Stimulated activated CD4-positive, alpha-beta T cell treated with anti-CD3 and anti-CD28 coated beads, TNF-alpha, amount 100 ng/mL, for 24 hours (primary cell): ENCODE results near the gene PNPLA3.

ENCODE experiments used
- DNase-seq, 3 experiments: peaks; one replicate each; pipeline ENCODE4 v3.0.0-alpha.2; 2020; ENCODE audit warnings: low read depth in 3 of 3

The PNPLA3 gene, protein sequence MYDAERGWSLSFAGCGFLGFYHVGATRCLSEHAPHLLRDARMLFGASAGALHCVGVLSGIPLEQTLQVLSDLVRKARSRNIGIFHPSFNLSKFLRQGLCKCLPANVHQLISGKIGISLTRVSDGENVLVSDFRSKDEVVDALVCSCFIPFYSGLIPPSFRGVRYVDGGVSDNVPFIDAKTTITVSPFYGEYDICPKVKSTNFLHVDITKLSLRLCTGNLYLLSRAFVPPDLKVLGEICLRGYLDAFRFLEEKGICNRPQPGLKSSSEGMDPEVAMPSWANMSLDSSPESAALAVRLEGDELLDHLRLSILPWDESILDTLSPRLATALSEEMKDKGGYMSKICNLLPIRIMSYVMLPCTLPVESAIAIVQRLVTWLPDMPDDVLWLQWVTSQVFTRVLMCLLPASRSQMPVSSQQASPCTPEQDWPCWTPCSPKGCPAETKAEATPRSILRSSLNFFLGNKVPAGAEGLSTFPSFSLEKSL

DNA sequence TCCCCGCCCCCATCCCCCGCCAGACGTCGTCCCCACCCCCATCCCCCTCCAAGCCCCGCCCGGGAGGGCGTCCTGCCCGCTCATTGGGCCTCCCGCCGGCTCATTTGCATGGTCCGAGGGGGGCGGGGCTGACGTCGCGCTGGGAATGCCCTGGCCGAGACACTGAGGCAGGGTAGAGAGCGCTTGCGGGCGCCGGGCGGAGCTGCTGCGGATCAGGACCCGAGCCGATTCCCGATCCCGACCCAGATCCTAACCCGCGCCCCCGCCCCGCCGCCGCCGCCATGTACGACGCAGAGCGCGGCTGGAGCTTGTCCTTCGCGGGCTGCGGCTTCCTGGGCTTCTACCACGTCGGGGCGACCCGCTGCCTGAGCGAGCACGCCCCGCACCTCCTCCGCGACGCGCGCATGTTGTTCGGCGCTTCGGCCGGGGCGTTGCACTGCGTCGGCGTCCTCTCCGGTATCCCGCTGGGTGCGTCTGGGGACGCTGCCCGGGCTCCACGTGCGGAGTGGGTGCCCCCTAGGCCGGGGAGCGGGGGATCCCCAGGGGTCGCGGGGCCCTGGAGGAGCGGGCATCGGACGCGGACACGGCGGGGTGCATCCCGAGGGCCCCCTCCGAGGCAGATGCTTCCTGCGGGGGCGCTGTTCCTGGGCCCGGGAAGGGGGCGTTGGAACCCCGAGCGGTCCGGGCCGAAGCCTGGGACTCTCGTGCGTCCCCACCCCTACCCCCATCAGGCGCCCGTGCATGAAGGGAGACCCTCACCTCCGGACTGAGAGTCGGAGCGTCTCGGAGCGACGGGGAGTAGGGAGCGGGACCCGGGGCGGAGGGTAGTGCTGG, at the start of gene PNPLA3:
Gene PNPLA3, plus strand, starts transcription at position 175 of the 834 bp plus-strand sequence. Its CDS starts 107 bp downstream, at position 282.
- peak; percentile 54 to 83 (median 69) for DNase-seq

DNA sequence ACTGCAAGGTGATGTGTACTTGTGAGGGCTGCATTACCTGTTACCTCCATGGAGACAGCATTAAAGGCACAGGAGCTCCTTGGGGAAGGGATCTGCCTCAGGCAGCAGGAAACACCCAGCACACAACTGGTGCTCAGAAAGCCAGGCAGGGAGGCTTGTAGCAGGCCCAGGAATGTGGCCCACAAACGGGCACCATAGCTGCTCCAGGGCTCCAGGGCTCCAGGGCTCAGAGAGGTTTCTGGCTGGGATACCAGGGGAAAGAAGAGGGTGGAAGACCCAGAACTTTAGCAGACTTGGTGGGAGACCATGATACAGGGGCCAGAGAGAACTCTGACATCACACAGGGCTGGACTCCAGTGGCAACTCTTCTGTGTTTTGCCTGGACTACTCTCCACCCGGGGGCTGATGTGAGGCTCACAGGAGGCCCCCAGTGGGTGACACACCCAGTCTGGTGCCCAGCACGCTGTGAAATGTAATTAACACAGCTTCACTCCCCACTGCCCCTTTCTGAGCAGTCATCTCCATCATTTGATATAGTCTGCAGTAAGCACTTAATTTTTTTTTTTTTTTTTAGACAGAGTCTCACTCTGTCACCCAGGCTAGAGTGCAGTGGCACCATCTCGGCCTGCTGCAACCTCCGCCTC, 46.6 kb upstream of the PNPLA3 start:
- no peak for DNase-seq

DNA sequence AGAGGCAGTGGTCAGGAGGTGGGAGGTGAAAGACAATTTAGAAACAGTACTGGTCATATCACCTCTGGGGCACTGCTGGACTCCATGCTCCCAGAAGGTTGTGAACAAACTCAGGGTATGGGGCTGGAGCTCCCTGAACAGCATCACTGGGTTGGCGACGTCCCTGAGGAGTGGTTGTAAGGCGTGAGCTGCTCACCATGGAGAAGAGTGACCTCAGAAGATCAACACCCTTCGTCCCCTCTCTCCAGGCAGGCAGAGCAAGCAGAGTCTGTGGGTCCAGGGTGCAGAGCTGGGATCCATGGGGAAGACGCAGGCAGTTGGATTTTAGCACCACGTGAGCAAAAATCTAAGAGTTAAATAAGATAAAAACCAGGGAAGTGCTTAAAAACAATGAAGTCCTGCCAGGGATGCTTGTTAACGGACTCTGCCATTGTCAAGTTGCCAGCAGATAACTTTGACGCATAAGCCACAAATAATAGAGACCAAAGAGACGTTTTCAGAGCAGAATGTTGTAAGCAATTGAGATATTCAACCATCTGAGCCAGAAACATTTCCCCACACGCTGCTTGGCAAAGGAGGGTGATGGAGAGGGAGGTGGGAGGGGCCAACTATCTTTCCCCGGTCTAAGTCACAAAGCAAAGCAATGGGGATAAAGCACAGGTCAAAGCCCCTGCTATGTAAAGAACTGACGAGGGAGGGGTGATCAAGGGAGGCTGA, 45.4 kb upstream of the PNPLA3 start:
- DNase-seq: no peak

DNA sequence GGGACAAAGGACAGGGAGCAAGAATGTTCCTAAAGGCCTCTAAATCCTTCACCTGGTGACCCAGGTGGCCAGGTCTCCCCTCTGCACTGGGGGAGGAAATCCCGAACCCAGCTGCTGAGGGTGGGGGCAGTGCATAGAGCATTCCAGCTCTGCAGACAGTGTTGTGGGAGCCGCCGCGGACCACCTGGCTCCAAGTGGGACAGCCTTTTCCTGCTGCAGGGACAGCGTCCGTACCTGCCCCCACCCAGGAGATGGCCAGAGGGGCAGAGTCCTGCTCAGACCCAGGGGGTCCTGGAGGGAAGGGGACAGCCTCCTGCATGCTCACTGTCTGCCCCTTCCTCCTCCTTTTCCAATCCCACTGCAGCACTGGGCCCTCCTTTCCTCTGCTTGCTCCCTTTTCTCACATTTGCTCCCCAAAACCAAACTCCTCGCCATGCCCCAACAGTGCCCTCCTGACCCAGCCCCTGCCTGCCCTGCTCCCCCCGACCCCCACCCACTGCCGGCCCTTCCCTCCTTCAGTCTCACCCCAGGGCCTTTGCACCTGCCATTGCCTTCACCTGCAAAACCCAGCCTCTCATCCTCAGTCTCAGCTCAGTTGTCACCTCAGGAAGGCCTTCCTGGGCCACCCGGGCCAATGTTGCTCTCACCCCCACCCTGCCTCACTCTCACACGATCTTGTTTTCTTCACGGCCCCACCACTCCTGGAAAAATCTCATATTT, 44.6 kb upstream of the PNPLA3 start:
- no peak for DNase-seq

DNA sequence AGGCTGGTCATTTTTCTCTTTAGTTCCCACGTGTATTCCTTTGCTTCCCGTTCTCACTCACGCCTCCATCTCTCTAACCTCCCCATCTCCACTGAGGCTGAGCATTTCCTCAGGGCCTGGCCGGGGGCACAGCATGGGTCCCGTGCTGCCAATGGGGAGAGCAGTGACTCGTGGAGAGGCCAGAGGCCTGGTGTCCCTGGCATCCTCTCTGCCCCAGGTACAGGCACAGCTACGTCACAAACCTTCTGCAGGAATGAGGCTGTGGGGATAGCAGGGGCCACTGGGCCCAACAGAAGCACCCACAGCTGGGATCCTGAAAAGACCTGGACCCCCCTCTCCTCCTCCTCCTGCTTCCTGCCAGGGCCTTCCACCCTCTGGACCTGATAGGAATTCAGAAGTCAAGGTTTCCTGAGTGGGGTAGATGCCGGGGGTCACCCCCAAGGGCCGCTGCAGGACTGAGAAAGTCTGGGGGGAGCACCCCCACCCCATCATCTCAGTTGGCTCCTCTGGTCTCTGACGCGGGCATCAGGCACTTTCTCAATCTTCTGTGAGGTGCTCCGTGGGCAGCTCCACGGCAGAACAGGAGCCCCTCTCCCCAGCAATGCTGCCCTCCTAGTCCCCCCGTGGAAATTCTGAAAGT, 43.6 kb upstream of the PNPLA3 start:
- DNase-seq: no peak

DNA sequence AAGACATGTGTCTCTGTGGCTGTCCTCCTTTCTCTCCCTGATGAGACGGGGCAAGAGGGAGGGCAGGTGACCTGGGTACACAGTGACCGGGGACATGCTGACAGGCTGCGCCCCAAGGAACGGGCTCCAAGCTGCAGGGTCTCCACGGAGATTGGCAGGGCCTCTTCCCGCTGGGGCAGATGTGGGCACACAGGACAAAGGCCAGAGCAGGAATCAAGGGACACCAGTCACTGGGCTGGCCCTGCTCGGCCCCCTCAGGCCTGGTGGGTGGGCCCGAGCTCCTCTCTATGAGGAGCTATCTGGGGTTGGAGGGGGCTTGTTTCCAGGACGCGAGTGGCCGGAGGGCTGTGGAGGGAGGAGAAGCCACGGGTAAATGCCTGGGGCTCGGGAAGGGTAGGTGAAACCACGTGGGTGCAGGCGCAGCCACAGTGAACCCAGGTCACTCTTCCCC, 43.0 kb upstream of the PNPLA3 start:
- no peak for DNase-seq

DNA sequence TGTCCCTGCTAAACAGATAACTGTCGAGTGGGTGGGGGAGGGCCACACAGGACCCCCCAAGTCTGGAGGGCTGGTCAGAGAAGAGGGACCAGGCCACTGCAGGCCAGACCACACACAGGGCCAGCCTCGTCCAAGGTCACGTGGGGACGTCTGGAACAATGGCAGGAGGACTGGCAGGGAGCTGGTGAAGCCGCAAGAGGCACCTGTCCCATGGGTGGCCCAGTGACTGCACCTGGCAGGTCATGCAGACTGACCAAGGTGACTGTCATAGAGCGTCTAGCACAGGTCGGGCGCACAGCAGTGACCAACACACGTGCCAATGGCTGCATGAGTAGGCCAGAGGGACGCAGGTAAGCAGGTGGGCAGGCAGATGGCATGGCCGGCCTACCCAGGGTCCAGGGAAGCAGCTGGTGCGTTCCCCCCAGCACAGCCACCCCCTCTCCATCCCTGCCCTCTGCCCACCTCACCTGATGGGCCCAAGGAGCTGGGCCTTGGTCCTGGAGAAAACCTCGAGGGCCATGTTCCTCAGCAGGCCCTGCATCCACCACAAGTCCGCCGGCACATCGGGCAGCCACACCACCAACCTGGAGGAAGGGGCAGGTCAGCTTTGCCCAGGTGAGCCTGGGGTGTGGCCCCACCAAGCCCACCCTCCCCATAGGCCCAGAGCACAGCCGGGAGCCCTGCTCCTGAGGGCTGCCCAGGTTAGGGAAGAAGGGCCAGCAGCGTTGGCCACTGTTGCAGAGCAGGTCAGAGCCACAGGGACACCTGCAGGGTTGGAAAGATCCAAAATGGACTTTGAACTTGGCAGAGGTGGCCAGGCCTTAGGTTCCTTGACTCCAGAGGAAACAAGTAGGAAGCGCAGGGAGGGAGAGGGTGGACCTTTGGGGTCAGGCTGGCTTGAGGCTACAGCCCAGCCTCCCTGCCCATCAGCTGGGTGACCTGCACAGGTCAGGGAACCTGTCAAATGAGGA, 42.2 kb upstream of the PNPLA3 start:
- no peak for DNase-seq

DNA sequence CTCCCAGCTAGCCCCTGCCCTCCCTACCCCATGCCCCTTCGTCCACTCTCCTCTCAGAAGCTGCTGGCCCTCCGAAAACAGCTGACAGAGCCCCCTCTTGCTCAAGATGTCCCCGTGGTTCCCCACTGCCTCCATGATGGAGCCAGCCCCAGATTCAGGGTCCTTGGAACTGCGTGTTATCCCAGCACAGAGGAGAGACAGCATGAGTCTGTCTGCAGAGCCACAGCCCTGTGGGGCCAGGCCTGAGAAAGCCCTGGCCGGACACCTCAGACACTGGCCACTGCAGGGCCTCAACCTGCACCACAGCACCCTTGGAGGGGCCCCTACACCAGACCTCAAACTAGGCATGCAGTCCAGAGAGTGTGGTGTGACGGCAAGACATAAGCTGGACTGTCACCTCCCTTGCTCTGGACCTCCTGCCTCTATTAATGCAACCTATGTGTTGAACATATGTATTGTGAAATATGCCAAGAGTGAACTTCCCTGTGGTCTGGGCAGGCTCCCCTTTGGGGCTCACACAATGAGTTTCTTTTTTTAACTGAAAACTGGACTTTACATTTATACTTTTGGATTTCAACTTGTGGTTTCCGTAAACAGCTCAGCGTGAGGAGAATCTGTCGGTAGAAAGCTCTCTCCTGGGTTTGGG, 41.4 kb upstream of the PNPLA3 start:
- no peak for DNase-seq

DNA sequence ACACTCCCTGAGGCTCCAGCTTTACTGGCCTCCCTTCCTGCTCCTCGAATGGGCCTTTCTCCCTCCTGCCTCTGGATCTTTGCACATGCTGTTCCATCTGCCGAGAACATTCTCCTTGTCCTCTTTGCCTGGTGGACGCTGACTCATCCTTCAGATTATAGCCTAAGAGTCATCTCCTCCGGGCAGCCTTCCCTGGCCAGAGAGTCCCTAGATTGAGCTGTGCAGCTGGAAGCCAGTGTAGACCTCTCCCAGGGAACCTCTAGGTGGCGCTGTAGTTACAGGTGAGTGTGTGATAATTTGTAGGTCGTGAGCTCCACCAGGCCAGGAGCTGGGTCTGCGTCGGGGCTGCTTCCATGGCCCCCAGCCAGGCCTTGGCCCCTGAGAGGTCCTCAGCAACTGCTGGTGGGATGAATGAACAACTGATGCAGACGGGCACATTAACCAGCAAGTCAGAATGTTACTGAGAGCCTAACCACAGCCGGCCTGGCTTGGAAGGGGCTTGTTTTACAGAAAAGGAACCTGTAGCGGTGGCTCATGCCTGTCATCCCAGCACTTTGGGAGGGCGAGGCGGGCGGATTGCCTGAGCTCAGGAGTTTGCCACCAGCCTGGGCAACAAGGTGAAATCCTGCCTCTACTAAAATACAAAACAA, 40.5 kb upstream of the PNPLA3 start:
- peak; percentile 35 to 37 (median 36) for DNase-seq

DNA sequence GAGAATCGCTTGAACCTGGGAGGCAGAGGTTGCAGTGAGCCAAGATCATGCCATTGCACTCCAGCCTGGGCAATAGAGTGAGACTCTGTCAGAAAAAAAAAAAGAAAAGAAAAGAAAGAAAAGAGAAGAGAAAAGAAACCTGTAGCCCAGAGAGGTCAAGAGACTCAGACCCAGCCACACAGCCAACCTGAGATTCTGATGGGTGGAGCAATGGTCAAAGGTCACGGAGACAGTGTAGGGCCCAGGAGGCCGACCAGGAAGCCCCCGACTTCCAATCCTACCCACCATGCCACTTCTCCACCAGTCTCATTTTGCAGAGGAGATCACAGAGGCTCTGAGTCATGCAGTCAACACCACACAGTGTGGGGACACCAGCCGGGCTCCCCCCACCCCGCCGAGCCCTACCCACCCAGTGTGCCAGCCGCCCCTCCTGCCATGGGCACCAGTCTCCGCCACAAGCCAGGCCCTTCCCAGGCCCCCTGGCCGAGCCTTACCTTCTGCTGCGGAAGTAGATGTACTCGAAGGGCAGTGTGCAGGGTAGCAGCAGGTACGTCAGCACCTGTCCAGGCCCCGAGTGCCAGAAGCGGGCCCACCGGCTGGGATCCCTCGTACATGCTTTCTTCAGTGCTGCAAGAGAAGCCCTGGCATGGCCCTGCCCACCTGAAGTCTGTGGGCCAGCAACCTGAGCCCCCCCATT, 39.7 kb upstream of the PNPLA3 start:
- DNase-seq: no peak

DNA sequence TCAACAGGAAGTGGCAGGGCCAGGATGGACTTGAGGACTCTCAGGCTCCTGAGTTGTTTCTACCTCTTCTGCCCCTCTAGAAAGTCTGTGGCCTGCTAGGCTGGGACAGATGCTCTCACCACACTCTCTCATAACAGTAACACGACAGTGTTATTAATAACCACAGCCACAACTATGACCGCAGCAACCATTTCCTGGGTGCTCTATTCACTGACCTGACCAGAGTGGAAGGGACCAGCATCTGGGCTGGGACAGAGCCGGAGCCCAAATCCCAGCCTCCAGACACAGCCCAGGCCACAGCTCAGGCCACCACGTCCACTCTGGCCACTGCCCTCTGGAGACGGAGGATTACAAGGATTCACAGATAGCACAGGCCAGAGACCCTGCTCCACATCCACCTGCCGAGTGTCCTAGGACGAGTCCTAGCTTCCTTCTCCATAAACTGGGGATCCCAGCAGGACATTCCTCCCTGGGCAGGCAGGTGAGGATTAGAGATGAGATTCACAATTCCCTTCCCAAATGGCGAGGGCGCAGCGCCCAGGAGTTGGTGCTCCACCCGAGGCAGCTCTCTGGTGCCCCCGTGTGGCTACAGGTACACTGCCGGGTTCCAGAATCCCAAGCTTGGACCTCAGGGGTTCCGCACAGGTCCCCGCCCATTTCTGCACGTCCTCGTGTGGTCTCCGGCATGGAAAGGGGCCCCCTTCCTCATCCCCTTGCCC, 38.8 kb upstream of the PNPLA3 start:
- DNase-seq: peak in 2 of 3 experiments; percentile 18 to 55

DNA sequence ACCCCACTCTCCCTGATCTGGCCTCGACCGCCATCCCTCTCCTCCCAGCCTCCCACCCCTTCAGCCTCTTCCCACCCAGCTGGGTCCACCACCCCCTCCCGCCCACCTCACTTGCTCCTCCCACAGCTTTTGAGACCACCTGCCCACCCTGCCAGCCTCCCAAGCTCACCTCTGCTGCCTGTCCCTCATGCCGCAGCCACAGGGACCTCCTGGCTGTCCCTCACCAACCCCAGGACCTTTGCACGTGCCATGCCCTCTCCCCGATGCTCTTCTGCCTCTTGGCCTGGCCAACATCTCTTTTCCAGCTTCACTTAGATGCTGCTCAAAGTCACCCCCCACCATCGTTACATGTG, 38.3 kb upstream of the PNPLA3 start:
- DNase-seq: no peak

DNA sequence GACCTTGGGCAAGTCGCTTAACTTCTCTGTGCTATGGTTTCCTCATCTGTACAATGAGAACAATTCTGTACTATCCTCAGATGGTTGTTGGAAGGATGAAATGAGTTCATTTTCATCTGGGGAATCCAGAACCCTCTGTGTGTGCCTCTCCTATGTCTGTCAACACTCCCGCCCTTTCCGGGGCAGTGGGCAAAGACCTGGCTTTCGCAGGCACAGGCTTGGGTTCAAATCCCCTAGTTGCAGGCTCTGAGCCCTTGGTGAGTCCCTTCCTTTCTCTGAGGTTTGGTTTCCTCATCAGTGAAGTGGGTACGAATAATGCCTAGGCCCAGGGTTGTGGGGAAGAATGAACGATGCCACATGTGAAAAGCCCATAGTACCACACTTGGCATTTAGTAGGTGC, 37.8 kb upstream of the PNPLA3 start:
- DNase-seq: no peak

DNA sequence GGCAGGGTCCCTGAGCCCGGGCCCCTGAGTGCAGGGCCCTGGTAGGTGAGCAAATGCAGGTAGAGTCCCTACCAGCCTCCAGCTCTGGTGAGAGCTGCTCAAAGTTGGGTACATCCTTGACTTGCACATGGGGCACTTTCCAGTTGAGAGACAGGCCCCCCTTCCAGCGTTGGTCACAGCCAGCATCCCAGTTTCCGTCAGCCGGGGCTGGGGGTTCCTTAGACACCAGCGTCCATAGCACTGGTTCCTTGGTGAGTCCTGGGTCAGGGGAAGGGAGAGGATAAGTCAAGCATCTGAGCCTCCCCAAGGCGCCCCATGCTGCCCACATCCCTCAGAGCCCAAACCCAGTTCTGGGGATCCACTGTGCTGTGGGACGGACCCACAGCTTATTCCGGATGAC, 37.4 kb upstream of the PNPLA3 start:
- no peak for DNase-seq

DNA sequence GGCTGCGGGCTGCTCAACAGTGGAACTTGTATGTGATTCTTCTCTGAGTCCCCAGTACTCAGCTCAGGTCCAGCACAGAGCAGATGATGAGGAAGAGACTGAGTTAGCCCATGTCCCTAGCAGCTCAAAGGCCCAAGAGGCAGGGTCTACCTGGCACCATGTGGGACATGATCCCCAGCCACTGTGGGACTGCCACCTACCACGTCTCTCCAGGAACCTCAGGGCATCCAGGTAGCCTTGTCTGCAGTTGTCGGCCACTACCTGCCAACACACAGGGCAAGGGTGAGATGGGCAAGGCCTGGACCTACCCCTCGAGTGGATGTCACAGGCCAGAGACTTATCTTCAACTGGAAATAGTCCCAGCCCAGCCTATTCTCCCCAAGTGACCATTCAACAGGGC, 36.2 kb upstream of the PNPLA3 start:
- DNase-seq: no peak

DNA sequence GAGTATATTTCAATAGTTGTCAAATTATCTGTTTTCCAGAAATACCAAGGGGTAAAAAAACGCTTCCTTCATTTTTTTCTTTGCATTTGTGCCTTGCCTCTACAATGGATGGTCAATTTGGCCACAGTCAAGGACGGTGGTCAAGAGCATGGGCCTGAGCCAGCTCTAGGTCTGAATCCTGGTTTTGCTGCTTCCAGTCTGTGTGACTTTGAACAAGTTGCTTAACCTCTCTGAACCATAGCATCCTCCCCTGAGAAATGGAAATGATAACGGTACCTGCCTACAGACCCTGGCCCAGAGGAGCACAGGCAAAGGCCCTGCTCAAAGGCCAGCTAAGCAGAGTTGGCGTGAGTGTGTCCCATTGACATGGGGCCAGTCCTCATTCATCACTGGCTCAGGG, 34.9 kb upstream of the PNPLA3 start:
- DNase-seq: no peak
